ENCODE measurements around the gene SRR.
A peak's percentile ranks its signal among the peaks of the same experiment; 100 is the strongest.
"Not testable (repeated sequence)": the region's sequence is repeated elsewhere in the genome, so short reads cannot be mapped to it uniquely, and the experiment has no call there.

SRR gene

DNA sequence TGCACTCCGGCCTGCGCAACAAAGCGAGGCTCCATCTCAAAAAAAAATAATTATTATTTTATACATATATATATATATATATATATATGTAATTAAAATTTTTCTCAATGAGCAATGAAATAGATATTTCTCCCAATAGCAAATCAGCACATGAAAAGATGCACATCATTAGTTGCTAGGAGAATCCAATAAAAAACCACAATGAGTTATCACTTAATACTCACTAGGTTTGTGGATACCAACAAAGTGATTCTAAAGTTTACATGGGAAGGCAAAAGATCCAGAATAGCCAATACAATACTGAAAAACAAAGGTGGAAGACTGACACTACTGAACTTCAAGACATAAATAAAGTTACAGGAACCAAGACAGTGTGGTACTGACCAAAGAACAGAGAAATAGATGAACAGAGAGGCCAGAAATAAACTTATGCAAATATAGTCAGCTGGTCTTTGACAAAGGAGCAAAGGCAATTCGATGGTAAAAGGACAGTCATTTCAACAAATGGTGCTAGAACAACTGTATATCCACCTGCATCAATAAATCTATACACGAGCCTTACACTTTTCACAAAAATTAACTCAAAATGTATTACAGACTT, 13.8 kb upstream of the SRR start:
- DNase-seq (ENCODE audit: low read depth), result no peak

DNA sequence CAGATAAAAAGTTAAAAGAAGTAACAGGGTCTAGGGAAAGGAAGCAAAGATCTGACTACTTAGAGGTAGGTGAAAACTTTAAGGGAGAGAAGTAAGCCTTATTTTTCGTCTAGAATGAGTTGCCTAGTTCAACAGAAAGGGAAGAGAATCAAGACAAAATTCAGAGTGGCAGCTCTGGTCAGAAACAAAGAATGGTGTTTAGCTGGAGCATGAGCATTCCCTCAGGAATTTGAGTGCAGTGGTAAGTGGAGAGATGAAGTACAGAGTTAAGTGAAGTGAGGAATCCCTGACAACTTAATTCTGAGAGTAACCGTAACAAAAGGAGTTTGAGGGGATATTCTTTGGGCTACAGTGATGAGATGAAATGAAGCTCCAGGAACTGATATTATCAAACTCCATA, 11.7 kb upstream of the SRR start:
- no peak for DNase-seq (ENCODE audit: low read depth)

DNA sequence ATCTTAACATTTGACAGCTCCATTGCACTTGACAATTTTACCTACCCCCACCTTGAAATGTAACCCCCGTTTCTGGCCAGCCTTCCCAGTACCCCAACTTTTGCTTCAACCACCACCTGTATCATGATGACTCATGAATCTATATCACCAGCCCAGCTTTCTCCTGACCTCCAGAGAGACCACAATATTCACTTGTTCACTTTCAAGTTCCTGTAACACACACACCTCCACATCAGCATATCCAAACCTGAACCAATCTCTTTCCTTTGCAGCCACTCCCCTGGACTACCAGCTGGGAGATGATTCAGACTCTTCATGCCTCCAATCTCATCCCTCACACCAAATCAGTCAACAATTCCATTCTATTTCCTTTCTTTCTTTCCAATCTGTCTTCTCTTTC, 8.2 kb upstream of the SRR start:
- DNase-seq (ENCODE audit: low read depth), result no peak

GRCh38 chr17:2297023-2297422, 6.7 kb upstream of the SRR start:
- DNase-seq (ENCODE audit: low read depth), result no peak

DNA sequence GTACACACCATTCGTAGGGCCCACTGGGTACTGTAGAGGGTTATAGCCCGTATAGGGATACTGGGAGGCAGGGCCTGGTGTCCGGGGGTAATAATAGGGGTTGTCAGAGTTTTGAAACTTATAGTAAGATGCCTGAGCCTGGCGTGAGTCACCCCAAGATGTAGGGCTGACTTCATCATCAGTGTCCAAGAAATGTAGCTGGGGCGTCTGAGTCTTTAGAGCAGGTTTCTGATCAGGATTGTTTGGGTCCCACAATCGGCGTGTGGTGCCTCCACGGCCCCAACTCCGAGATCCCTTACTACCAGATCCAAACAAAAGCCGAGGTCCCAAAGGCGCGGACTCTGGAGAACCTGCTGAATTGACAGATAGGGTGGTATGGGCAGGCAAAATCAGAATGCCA, 4.6 kb upstream of the SRR start:
- DNase-seq (ENCODE audit: low read depth), result no peak

- DNase-seq (ENCODE audit: low read depth), result no peak
Measured at GRCh38 chr17:2299756-2300155, 4.0 kb upstream of the SRR start.

DNA sequence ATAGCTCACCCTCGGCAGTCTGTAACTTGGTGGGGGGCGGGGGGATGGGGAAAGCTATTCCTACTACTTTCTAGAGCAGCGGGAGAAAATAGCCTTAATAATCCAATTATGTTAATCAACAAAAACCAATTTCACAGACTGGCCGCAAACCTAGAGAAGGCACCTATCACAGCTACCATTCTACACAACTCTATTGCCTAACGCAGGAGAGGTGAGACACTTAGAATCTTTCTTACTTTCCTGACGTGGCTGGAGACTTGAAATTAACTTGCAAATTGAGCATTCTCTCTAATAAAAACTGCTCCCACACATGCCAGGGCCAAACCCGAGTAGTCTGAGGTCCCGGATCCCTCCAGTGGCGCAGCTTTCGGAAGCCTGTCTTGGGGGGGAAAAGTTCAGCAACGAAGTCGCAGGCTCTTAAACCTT, 959 bp upstream of the SRR start:
- DNase-seq (ENCODE audit: low read depth), result no peak

DNA sequence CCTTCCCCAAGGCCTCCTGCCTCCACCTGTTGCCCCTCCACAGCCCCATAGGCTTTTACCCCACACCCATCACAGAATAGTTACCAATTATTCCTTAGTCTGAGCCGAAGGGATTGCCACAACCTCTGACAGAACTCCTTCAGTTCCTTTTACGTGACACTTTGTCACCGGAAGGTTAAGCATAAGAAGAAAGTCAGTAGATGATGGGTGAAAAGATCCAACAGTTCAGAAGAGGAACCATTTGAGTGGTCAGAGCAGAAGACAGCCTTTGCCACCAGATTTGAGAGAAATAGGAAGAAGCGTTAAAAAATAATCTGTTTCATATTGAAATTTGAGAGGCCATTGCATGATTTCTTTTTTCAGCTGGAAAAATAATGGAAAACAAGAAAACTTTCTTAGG, 1.2 kb downstream of the SRR start:
- no peak for DNase-seq (ENCODE audit: low read depth)

DNA sequence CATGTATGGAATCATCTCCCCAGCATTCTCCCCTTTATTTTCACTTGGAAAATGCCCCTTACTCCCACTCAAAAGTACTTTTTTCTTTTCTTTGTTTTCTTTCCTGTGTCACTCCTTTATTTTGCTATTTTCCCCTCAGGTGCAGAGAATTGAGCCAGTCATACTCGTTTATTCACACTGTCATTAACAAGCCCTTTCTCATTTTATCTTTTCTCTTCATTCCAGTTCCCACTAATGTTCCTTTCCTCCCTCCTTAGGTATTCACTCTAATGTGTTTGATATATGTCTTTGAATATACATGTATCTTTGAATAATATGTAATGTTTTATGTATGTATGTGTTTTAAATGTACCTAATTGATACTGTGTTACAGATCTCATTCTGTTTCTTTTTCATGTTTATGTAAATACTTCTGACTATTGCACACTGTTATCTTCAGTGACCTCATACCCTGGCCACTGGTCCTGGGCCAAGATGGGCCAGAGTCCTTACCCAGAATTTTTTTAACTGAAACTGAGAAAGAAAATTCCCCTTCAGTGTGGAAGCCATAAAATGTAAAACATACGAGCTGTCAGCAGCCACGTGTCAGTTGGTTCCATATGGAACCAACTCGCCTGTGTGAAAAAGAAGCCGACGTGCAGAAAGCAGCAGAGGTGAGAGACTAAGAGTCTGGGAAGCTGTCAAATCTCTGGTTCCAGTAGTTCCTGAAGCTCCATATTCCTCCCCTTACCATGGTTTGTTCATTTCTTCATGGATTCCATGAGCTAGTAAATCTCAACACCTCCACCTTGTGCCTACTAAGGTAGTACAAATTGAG, 5.8 kb downstream of the SRR start:
- DNase-seq (ENCODE audit: low read depth), result no peak

DNA sequence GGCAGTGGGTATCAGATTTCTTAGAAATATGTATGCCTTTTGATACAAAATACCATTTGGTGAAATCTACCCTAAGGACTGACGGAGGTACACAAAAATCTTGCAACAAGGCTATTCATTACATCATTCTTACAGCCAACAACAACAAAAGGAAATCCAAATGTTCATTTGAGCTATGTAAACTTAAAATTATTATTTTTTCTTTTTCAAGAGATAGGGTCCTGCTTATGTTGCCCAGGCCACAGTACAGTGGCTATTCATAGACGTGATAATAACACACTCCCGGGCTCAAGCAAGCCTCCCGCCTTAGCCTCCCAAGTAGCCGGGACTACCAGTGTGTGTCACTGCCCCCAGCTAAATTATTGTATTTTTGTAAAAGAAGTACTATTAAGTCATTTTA, 9.0 kb downstream of the SRR start:
- no peak for DNase-seq (ENCODE audit: low read depth)

- not testable (repeated sequence) for DNase-seq (ENCODE audit: low read depth)
Measured at GRCh38 chr17:2316916-2317205, 13.1 kb downstream of the SRR start.

DNA sequence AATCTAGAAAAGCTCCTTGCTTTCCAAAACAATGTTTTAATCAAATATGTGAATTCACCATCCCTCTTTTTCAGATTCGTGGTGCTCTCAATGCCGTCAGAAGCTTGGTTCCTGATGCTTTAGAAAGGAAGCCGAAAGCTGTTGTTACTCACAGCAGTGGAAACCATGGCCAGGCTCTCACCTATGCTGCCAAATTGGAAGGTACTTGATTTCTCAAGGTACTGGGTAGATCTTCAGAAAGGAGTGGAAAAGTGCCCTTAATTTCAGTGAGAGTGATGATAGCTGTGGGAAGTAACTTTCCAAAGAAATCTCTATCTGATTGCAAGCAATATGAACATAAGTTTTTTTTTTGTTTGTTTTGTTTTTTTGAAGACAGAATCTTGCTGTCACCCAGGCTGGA, 14.0 kb downstream of the SRR start:
- DNase-seq (ENCODE audit: low read depth), result no peak

- no peak for DNase-seq (ENCODE audit: low read depth)
Measured at GRCh38 chr17:2319051-2319450, 15.3 kb downstream of the SRR start.

DNA sequence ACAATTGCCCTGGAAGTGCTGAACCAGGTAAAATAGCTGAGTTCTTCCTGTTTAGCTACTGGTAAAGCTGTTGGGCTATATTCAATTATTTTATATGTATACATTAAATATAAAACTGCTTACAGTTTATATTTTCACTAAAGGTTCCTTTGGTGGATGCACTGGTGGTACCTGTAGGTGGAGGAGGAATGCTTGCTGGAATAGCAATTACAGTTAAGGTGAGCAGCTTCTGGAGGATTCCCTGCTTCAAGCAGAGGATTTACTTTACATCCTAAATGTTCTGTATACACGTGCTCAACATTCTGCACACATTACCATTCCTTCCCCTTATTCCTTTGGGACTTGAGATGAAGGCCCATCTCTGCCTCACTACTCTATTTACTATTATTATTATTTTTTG, 17.6 kb downstream of the SRR start:
- no peak for DNase-seq (ENCODE audit: low read depth)

- DNase-seq (ENCODE audit: low read depth), result no peak
Measured at GRCh38 chr17:2323629-2324314, 20.0 kb downstream of the SRR start.

DNA sequence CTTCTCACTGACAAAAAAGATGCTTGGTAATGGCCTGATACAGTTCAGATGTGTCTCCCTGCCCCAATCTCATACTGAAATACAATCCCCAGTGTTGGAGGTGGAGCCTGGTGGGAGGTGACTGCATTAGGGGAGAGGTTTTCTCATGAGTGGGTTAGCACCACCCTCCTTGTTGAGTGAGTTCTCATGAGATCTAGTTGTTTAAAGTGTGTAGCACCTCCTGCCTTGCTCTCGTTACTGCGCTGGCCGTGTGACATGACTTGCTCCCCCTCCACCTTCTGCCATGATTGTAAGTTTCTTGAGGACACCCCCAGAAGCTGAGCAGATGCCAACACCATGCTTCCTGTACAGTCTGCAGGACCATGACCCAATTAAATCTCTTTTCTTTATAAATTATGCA, 27.6 kb downstream of the SRR start:
- no peak for DNase-seq (ENCODE audit: low read depth)

GRCh38 chr17:2335726-2336214, 32.0 kb downstream of the SRR start:
- no peak for DNase-seq (ENCODE audit: low read depth)

GRCh38 chr17:2336215-2336851, 32.6 kb downstream of the SRR start, which contains the start of gene TSR1:
TSS of gene TSR1 (minus strand) at chr17:2336457. CDS start at chr17:2336427, 30 bp downstream.
- peak; percentile 62 for DNase-seq (ENCODE audit: low read depth)

DNA sequence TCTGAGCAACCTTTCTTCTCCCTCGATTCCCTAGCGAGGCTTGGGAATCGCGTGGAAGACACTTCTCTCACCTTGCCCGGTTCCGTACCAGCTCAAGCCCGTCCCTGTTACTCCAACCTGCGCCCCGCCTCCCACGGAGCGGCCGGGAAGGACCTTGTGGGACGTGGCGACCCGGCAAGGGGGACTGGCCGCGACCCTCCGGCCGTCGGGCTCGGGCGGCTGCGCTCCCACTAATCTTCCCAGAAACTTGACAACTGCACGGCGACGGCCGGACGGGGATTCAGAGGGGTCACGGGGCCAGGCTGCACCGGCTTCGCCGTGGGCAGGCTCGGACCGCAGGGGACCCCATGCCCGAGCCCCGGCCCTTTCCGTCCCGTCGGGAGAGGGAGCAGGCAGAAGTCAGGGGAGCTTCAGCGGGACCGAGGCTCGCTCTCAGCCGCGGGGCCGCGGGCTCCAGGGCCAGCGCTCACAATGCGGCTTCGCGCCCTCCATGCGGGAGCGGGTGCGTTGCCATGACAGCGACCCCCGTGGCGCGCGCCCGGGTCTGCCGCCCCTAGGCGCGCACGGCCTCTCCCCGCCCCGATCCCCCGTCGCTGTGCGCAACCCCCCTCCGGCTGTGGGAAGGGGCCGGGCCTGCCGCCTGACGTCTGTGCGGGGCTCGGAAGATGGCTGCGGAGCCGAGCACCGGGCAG, 33.2 kb downstream of the SRR start, which contains the start of gene SGSM2:
Gene SGSM2, plus strand, starts transcription at position 650 of the 692 bp plus-strand sequence. CDS start 188 bp downstream, outside the sequence.
- DNase-seq (ENCODE audit: low read depth), result no peak

- DNase-seq (ENCODE audit: low read depth), result no peak
Measured at GRCh38 chr17:2337544-2338314, 34.0 kb downstream of the SRR start.

DNA sequence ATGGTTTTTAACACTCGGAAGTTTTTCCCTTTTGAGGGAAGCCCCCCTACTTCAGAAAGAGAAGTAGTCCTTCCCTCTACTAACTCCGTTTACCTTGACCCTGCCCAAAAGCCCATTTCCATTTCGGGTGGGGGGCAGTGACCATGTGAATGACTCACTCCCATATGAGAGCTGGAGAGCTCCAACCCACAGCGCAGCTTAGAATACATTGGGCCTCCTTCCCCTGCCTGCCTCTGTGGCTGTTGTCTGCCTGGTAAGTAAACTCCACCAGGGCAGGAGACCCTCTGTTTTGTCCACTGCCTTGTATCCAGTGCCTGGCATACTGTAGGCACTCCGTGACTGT, 34.5 kb downstream of the SRR start:
- no peak for DNase-seq (ENCODE audit: low read depth)
